Transverse colon (tissue), 4 donors: Measurements from ENCODE around the gene DSP.

Experiments used
- POLR2A ChIP-seq: fragments of 450-650 bp; IDR thresholded peaks from one replicate; pipeline ENCODE4 v1.6.1; 2016; ENCODE audit warnings: antibody characterized with exemption, mild to moderate bottlenecking, moderate library complexity
- POLR2AphosphoS5 ChIP-seq, 3 donors: sonication (generic); formaldehyde crosslinking; IDR thresholded peaks; one replicate each; pipeline ENCODE4 v1.6.1; 2016; ENCODE audit warnings: antibody characterized with exemption in 3 of 3
- TF ChIP-seq, protein P1 (sequence below), 5 experiments: fragments of 200-600 bp in 3 of 5; fragments of 450-650 bp in 2 of 5; sonication (generic) in 3 of 5; IDR thresholded peaks; 1 replicate in 2 of 5; 2 replicates in 3 of 5; pipeline ENCODE4 v1.5.1; 2016 to 2017; ENCODE audit warnings: antibody characterized with exemption in 5 of 5, inconsistent platforms in 3 of 5, mild to moderate bottlenecking in 2 of 5, moderate library complexity in 1 of 5

DNA sequence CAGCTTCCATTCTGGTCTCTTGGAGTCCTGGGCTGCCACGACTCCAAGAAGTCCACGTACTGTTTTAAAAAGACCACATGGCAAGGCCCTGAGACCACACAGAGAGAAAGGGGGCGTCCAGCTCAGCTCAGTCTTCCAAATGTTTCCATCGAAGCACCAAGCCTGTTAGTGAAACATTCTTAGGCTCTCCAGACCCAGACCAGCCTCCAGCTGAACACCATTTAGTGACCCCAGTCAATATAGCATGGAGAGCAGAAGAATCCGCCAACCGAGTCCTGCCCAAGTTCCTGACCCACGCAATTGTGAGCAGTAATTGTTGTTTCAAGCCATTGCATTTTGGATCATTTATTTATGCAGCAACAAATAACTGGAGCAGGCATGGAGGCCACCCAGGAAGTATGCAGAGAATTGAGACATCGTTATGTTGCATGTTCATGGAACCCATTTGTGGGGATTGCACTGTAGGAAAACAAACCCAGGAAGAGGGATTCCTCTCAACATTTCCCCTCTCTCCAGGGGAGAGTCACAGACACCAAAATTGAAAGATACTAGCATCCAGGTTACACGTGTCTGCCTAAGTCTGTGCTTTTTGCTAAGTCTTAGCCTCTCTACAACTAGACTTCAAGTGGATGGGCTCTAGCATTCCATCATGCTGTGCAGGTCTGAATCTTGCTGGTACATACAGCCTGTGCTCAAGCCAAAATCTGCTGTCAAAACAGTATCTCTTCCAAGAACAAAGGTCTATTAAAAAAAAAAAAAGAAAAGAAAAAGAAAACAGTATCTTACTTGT lies 91.2 kb downstream of the DSP start:
- TF ChIP-seq, protein P1, sequence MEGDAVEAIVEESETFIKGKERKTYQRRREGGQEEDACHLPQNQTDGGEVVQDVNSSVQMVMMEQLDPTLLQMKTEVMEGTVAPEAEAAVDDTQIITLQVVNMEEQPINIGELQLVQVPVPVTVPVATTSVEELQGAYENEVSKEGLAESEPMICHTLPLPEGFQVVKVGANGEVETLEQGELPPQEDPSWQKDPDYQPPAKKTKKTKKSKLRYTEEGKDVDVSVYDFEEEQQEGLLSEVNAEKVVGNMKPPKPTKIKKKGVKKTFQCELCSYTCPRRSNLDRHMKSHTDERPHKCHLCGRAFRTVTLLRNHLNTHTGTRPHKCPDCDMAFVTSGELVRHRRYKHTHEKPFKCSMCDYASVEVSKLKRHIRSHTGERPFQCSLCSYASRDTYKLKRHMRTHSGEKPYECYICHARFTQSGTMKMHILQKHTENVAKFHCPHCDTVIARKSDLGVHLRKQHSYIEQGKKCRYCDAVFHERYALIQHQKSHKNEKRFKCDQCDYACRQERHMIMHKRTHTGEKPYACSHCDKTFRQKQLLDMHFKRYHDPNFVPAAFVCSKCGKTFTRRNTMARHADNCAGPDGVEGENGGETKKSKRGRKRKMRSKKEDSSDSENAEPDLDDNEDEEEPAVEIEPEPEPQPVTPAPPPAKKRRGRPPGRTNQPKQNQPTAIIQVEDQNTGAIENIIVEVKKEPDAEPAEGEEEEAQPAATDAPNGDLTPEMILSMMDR (IDR thresholded peaks at IDR 0.05), result no peak
- TF ChIP-seq POLR2A (no peak), POLR2AphosphoS5 (IDR thresholded peaks at IDR 0.05) (no peak)
